ENCODE measurements around the gene ZDHHC7.
A peak's percentile ranks its signal among the peaks of the same experiment; 100 is the strongest.

Gene ZDHHC7

GRCh38 chr16:85010931-85011845 is at the start of gene ZDHHC7:
TSS of gene ZDHHC7 (minus strand) at chr16:85011535. CDS start at chr16:84990618, 20,917 bp downstream.
- H3K27ac Mint-ChIP-seq: peak within 1 kb of the TSS; percentile 99
- H3K36me3 Mint-ChIP-seq (ENCODE audit: low read depth): peaks cover 4% of the 10 kb centered on the region
- H3K9me3 Mint-ChIP-seq: no peaks in the 10 kb centered on the region
- no peaks in the 10 kb centered on the region for H3K27me3 Mint-ChIP-seq (ENCODE audit: low read depth)
- TF ChIP-seq CTCF (IDR thresholded peaks at IDR 0.05; ENCODE audit: unreplicated experiment in 3 of 3): no peak
- peak within 1 kb of the TSS; percentile 95 to 98 (median 98) for H3K4me3 Mint-ChIP-seq
- peaks cover 40% of the 10 kb centered on the region for H3K4me1 Mint-ChIP-seq

- H3K27ac Mint-ChIP-seq: no peak overlapping the region
- no peaks in the 10 kb centered on the region for H3K9me3 Mint-ChIP-seq
- peaks cover 11% of the 10 kb centered on the region for H3K27me3 Mint-ChIP-seq (ENCODE audit: low read depth)
- TF ChIP-seq CTCF (IDR thresholded peaks at IDR 0.05; ENCODE audit: unreplicated experiment in 3 of 3): no peak
- H3K36me3 Mint-ChIP-seq (ENCODE audit: low read depth): no peaks in the 10 kb centered on the region
- H3K4me1 Mint-ChIP-seq: peaks cover 26% of the 10 kb centered on the region
- H3K4me3 Mint-ChIP-seq: no peak overlapping the region
Measured at GRCh38 chr16:85058909-85059308, 47.6 kb upstream of the ZDHHC7 start.

- peaks cover 11% of the 10 kb centered on the region for H3K27me3 Mint-ChIP-seq (ENCODE audit: low read depth)
Measured at GRCh38 chr16:85057948-85058347, 46.6 kb upstream of the ZDHHC7 start.

GRCh38 chr16:85057212-85057889 is 46.0 kb upstream of the ZDHHC7 start:
- H3K9me3 Mint-ChIP-seq: no peaks in the 10 kb centered on the region
- TF ChIP-seq CTCF (IDR thresholded peaks at IDR 0.05; ENCODE audit: unreplicated experiment in 3 of 3): peak in 1 of 3 experiments; percentile 12
- H3K27me3 Mint-ChIP-seq (ENCODE audit: low read depth): peaks cover 11% of the 10 kb centered on the region
- H3K4me3 Mint-ChIP-seq: no peak overlapping the region
- H3K4me1 Mint-ChIP-seq: peaks cover 26% of the 10 kb centered on the region
- no peaks in the 10 kb centered on the region for H3K36me3 Mint-ChIP-seq (ENCODE audit: low read depth)
- H3K27ac Mint-ChIP-seq: peak overlapping the region in 1 of 3 experiments; percentile 91

More at GRCh38 chr16:85057948-85058347, 46.6 kb upstream of the ZDHHC7 start:
- Mint-ChIP-seq H3K4me1 (peaks cover 26% of the 10 kb centered on the region), H3K4me3 (no peak overlapping the region), H3K9me3 (no peaks in the 10 kb centered on the region), H3K27ac (no peak overlapping the region), H3K36me3 (ENCODE audit: low read depth) (no peaks in the 10 kb centered on the region)
- no peak for TF ChIP-seq CTCF (IDR thresholded peaks at IDR 0.05; ENCODE audit: unreplicated experiment in 3 of 3)

- TF ChIP-seq CTCF (IDR thresholded peaks at IDR 0.05; ENCODE audit: unreplicated experiment in 3 of 3): peak; percentile 13 to 33 (median 18)
- Mint-ChIP-seq H3K27me3 (ENCODE audit: low read depth) (peaks cover 11% of the 10 kb centered on the region), H3K4me3 (peak overlapping the region in 1 of 3 experiments; percentile 17), H3K4me1 (peaks cover 31% of the 10 kb centered on the region), H3K27ac (peak overlapping the region in 2 of 3 experiments; percentile 82 to 91), H3K36me3 (ENCODE audit: low read depth) (no peaks in the 10 kb centered on the region), H3K9me3 (no peaks in the 10 kb centered on the region)
Measured at GRCh38 chr16:85056211-85056748, 44.9 kb upstream of the ZDHHC7 start.
